Prostate gland (tissue), 2 donors: ENCODE data around the gene SLC16A6.
"Not testable (repeated sequence)": the region's sequence is repeated elsewhere in the genome, so short reads cannot be mapped to it uniquely, and the experiment has no call there.

ENCODE experiments used
- CTCF ChIP-seq, 4 experiments: fragments of 200-600 bp in 2 of 4; fragments of 450-650 bp in 2 of 4; sonication (generic) in 2 of 4; IDR thresholded peaks; 1 replicate in 3 of 4; 2 replicates in 1 of 4; pipeline ENCODE4 v1.5.1; 2016 to 2019; ENCODE audit warnings: antibody characterized with exemption in 4 of 4, mild to moderate bottlenecking in 2 of 4, moderate library complexity in 2 of 4
- POLR2A ChIP-seq: fragments of 450-650 bp; IDR thresholded peaks from one replicate; pipeline ENCODE4 v1.6.1; 2016; ENCODE audit warnings: antibody characterized with exemption, mild to moderate bottlenecking

- not testable (repeated sequence) for TF ChIP-seq CTCF (IDR thresholded peaks at IDR 0.05); POLR2A
Observed at GRCh38 chr17:68308486-68308885, 17.6 kb upstream of the SLC16A6 start.
